Kidney epithelial cell (primary cell): Measurements from ENCODE around the gene SLC6A9. TPM values are rescaled to one million over a fixed set of nuclear protein-coding genes. Genes with fewer than 3 reads are reported as not detected.

Experiments used
- DNase-seq: peaks from one replicate; pipeline ENCODE4 v3.0.0-alpha.2; 2010; ENCODE audit warnings: low read depth
- H3K27me3 ChIP-seq: 2 replicates; pipeline ENCODE4 v1.6.0; 2011; ENCODE audit warnings: low read length; ENCODE audit not compliant: control insufficient read depth, insufficient read depth
- H3K36me3 ChIP-seq: 2 replicates; pipeline ENCODE4 v1.5.1; 2011; ENCODE audit warnings: low read length; ENCODE audit not compliant: control insufficient read depth, insufficient read depth
- H3K4me3 ChIP-seq: 2 replicates; pipeline ENCODE4 v1.5.1; 2011; ENCODE audit warnings: low read depth, mild to moderate bottlenecking, control low read depth, low read length
- CTCF ChIP-seq: IDR thresholded peaks from 2 replicates; pipeline ENCODE4 v1.5.1; 2011; ENCODE audit warnings: mild to moderate bottlenecking, moderate library complexity, low read length, control low read depth, inconsistent platforms; ENCODE audit not compliant: insufficient read depth, poor library complexity, severe bottlenecking
- total RNA-seq: library from RNA; depleted of rRNA; stranded (reverse); fragments of >200 nt; gene quantifications from 2 replicates; pipeline ENCODE4 v1.2.3, GENCODE V29; 2015

Gene SLC6A9
- total RNA-seq, 1 donor from 2014 or later, result 22.4 TPM

- Histone ChIP-seq H3K4me3 (no peak overlapping the region), H3K27me3 (no peaks in the 10 kb centered on the region), H3K36me3 (peaks cover 2% of the 10 kb centered on the region)
- TF ChIP-seq CTCF, result no peak
- DNase-seq, result no peak
Observed at GRCh38 chr1:43961692-43962091, 69.6 kb downstream of the SLC6A9 start.

GRCh38 chr1:43960798-43961197 lies 70.5 kb downstream of the SLC6A9 start:
- H3K36me3 ChIP-seq, result peaks cover 2% of the 10 kb centered on the region
- H3K27me3 ChIP-seq, result no peaks in the 10 kb centered on the region
- no peak for DNase-seq
- no peak overlapping the region for H3K4me3 ChIP-seq
- TF ChIP-seq CTCF, result no peak

GRCh38 chr1:43958351-43959255 lies 72.7 kb downstream of the SLC6A9 start:
- no peak for TF ChIP-seq CTCF
- Histone ChIP-seq H3K27me3 (no peaks in the 10 kb centered on the region), H3K36me3 (peaks cover 2% of the 10 kb centered on the region), H3K4me3 (no peak overlapping the region)
- DNase-seq, result no peak

- H3K36me3 ChIP-seq, result peaks cover 2% of the 10 kb centered on the region
- TF ChIP-seq CTCF, result no peak
- H3K27me3 ChIP-seq, result no peaks in the 10 kb centered on the region
- DNase-seq, result no peak
- no peak overlapping the region for H3K4me3 ChIP-seq
Observed at GRCh38 chr1:43957407-43958040, 73.7 kb downstream of the SLC6A9 start.

GRCh38 chr1:43956234-43956633 lies 75.0 kb downstream of the SLC6A9 start:
- no peak for DNase-seq
- Histone ChIP-seq H3K36me3 (peaks cover 2% of the 10 kb centered on the region), H3K4me3 (no peak overlapping the region), H3K27me3 (no peaks in the 10 kb centered on the region)
- no peak for TF ChIP-seq CTCF
